RPMI8226 (cell line): Measurements from ENCODE around the gene SNX4.
A peak's percentile ranks its signal among the peaks of the same experiment; 100 is the strongest.
"Not testable (repeated sequence)": the region's sequence is repeated elsewhere in the genome, so short reads cannot be mapped to it uniquely, and the experiment has no call there.

Experiments used
- DNase-seq: peaks from one replicate; pipeline ENCODE4 v3.0.0-alpha.2; 2015

SNX4 gene

DNA sequence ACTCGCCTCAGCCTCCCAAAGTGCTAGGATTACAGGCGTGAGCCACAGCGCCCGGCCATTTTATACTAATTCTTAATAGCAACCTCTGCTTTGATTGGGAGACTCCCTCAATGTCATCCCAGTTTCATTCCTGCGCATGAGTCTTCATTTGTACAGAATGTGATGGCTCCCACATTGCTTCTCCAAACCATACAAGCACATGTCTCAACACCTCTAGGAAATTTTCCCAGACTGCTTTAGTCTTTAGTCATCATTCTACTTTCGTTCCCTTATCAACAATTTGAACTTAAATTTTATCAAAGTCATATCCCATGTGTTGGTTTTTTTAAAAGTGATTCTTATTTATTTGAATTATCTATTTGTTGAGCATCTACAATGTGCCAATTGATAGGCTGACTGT lies 58.1 kb downstream of the SNX4 start:
- DNase-seq, result no peak

DNA sequence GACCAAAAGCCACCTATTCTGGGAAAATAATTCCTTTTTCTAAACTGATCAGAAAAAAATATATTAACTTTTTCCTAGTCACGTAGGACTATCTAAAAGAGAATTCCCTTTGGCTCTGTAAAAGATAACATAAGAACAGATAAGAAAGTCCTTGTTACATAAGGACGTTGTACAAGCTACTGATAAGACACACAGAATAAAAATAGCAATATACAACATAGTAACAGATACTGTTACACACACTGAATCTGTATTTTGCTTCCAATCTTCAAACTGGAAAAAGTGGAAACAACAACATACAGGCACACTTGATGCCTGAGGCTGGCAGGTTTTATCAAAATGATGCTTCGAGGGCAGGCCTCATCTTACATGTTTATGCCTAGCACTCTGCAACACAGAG lies 59.8 kb downstream of the SNX4 start:
- DNase-seq, result no peak

DNA sequence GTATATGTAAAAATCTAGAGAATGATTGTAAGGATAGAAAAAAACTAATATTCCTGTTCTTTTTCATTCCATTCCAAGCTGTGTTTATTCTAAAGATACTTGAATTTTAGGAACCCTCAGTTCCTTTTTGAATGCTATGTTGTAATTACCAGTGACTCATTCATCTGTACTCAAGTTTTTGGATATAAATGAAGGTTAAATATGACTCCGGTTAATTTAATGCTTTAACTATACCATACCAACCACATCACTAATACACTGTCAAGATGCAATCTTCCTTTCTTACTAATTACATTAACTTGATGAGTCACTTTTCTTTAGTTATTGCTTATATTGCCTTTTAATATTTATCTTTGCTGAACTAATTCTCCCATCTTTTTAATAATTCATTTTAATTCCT lies 76.1 kb downstream of the SNX4 start:
- no peak for DNase-seq

DNA sequence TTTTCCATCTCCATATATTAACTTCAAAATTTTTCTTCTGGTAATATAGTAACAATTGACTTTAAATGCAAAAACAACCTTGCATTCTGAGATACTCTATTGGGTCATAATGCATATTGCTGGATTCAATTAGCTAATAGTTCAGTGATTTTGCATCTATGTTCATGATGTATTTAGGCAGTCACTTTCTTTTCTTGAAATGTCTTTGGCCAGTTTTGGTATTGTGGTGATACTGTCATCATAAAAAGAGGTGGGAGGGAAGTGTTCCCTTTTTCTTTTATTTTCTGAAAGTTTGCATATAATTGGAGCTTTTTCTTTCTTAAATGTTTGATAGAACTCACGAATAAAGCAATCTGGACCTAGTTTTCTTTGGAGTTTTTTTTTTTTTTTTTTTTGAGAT lies 77.5 kb downstream of the SNX4 start:
- no peak for DNase-seq

DNA sequence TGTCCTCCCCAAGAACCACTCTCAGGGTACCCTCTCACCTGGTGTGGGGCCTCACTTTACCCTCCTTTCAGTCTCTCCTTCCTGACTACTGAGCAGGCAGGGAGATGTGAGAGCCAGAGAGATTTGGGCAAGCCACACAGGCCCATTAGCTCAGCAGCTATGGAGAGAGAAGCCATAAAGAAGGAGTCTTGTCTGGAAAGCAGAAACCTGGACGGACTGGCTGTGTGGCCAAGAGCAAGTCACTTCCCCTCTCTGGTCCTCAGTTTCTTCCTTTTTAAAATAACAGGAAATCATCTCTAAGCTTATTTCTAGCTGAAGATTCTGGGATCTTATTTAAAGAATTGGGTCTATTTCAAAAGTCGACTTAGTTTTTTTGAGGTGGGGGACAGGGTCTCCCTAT lies 79.0 kb downstream of the SNX4 start:
- DNase-seq, result no peak

DNA sequence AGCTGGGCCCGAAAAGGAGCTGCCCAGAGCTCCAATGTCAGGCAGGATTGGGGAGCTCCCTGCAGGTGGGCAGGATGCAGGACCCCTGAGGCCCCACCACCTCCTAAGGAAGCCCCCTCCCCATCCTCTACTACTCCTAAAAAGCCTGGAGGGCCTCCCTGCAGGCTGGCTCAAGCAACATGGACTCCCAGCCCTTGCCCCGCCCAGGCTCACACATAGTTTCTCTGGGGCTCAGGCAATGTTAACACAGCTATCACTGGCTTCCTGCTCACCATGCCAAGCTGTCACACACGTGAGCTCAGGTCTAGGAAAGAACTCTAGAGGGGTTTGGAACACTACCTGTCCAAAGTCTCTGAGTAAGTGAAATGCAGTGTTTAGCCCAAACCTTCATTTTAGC lies 79.4 kb downstream of the SNX4 start:
- peak; percentile 17 for DNase-seq

DNA sequence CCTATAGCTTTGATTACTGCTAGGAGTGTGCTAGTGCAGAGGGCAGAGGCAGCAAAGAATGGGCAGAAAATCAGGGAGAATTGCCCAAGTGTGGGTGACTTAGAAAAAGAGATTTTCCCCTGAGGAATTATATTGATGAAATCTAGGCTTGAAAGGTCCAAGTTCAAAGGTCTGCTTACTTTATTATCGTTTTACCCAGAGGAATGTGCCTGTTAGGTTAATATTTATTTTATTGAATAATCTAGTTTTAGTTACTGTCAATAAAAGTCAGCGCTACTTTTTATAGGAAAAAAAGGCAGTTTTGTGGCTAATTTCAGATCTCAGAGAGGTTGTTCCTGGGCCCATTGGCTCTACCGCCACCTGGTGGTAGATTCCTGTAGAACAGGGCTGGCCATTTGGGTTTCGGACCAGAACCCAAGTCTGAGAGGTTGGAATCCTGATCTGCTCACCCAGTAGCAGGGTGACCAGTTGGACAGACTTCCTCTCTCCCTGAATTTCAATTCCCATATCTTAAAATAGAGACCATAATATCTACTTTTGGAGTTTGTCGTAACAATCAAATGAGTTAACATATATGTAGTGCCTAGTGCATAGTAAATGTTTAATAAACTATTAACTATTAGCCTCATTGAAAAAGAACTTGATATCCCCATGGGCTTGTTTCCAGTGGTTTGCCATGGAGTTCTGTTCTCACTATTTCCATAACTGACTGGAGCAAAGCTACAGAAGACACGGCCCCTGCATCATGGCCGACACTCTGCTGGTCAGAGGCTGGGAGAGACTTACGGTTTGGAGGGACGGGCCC lies 82.2 kb downstream of the SNX4 start:
- peak; percentile 61 for DNase-seq

DNA sequence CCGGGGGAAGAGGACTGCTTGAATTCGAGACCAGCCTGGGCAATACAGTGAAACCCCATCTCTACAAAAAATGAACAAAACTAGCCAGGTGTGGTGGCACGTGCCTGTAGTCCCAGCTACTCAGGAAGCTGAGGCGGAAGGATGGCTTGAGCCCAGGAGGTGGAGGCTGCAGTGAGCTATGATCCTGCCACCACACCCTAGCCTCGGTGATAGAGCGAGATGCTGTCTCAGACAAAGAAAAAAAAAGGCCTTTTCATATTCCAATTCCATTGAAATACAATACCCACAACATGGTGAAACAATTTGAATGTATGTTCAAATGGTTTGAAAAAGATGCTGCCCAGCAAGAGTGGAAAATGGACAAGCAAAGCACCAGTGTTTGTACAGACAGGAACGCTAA lies 83.1 kb downstream of the SNX4 start:
- DNase-seq, result no peak

DNA sequence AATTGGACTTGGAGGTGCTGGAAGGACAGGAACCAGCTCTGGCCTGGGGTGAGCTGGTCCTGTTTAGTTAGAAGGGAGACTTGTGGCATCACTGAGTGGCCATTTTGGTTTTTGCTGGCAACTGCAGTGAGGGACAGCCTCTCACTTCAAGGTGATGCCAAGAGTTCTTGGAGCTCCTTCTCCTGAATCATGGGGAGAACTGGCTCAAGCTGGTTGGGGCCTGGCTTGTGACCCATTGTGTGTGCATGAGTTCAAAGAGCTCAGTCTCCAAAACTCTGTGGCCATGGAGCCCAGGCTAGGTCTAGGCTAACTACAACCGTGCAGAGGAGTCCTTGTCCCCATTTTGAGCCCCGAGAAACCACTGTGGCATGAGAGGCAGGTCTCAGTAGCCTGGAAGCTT lies 84.8 kb downstream of the SNX4 start:
- DNase-seq, result no peak

DNA sequence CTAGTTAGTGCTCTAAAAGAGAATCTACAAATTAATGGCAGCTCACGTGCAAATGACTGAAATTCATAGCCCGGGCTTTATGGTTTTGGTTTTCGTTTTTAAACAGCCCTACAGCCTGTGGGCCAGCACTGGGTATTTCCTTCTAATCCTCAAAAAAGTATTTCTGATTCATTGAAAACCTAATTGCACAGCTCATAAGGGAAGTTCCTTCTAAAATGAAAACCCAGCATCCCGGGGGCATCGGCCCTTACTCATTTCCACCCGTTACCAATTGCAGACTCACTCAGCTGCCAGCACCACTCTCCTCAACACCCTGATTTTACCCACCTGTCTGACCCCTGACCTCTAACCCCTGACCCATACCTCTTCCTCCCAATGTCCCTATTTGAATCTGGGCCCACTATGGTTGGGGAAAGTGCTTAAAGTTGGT lies 85.4 kb downstream of the SNX4 start:
- DNase-seq, result no peak

DNA sequence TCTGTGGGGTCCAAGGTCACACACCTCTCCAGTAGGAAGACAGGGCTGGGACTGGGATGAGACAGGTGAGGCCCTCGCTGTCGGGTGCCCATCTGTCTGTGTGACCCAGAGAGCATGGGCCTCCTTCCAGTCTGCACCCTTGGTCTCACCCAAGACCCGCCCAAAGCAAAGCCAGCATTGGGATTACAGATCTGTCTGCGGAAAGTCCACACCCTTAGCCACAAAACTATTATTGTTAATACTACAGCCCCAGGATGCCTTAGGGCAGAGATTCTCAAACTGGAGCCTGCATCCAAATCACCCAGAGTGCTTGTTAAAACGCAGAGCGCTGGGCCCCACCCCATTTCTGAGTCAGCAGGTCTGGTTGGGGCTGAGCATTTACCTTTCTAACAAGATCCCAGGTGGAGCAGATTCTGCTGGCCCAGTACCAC lies 86.4 kb downstream of the SNX4 start:
- no peak for DNase-seq

DNA sequence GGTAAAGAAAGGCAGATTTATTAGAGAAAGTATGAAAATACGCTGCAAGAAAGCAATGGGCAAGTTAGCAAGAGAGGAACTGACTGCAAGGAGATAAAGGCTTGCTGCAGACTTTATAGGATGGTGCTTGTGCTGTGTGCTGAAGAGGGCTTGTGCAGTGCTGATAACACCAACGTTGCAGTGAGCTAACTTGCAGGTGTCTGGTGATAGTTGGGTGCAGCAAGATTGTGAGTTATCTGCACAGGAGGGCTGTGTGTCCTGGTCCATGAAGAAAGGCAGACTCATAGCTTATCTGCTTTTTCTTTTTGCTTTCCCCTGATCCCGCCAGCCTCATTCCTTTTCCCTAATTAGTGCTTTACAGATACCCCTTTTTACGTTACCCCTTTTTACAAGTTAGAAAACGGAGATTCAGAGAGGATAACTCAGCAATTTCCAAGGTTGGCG lies 86.9 kb downstream of the SNX4 start:
- no peak for DNase-seq

DNA sequence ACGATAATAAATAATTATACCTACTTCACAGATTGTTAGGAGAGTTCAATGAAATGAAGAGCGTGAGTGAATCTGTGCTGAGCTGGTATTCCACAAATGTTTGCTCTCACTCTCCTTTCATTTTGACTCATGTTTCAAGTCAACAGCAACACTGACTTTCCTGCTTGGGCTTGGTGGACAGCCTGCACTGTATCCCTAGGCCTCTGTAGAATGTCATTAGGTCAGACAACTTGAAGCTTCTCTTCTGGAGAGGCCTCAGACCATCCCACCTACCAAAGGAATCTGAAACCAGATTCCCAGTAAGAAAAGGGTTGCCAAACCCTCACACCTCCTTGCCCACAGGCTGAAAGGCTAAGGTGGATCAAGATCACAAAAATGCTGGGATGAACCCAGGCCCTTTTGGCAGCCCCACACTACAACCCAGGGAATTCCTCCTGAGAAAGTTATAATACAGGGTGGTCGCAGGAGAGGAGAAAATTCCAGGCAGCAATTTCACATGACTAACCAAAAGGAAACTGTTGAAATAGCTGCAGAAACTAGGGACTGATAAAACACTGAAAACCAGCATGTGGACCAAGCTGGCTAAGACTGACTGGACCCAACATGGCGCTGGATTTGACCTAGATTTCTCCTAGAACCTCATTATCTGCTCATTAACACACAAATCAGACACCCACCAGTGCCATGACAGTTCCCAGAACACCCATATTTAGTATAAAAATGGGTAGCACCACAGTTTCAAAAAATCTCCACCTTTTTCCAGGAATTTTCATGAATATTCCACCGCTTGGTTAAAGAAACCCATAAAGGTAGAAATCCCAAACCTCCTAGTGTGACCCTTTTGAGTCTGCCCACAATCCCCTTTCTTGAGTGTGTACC lies 87.9 kb downstream of the SNX4 start:
- no peak for DNase-seq

DNA sequence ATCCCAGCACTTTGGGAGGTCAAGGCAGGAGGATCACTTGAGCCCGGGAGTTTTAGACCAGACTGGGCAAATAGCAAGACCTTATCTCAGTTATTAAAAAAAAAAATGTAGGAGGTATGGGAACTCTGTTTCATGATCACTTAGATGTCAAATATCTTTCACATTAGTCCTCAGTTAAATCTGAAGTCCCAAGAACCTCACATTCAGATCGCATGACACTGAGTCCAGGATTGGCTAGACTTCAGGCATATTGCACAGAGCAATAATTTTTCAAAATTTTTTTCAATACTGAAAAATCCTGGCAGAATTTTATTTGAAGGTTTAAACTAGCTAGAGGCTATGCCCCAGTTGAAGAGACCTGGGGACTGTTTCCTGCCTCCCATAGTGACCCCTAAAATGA lies 88.6 kb downstream of the SNX4 start:
- DNase-seq, result no peak

DNA sequence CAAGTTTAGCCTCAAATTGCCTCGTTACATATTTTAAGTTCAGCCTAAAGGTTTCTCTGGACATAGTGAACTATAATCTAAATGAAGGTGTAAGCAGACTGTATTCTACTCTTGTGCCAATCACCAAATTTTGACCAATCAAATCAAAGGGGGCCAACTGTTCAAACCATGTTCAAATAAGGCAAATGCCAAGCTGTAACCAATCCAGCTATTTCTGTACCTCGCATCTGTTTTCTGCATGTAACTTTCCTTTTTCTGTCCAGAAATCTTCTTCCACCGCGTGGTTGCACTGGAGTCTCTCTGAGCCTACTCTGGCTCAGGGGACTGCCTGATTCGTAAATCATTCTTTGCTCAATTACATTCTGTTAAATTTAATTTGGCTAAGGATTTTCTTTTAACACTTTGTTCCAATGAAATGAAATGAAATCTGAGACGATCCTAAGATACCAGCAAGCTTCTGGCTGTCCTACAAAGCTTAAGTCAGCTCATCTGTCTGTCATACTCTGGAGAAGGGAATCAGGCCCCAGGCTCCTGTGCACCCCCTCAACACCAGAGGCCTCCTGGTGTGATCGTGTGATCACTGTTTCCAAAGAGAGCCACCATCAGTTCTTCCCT lies 91.7 kb downstream of the SNX4 start:
- no peak for DNase-seq

DNA sequence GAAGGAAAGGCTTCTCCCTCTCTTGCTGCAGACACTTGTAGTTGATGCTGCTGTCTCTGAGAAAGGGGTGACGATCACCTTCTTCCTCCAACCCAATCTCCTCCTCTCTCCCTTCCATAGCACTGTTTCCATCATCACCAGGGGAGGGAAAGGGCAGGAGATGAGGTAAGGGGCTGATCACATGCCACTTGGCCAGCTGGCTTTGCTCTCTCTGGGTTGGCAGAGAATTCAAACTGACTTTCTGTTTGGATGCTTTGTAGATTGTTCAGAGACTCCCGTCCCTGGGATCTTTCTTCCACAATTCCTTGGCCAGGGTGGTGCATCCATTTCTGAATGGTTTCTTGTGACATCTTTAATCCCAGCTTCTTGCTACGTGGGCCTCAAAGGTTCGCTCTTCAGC lies 101.7 kb downstream of the SNX4 start:
- no peak for DNase-seq

DNA sequence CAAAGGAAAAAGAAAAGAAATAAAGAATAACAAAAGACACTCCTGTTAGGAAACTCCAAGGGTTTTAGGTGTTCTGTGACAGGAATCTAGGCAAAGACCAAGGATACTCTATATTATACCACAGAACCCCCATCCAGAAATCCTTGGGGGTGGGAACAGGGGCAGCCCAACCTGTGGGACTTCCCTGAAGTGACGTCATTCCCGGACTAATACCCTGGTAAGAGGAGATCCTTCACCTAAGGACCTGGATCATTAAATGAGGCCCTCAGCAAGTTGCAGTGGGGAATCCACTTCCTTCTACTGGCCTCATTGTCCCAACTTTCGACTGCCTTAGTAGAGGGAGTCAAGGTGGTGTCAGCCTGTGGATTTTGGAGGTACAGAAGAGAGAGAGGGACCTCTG lies 103.8 kb downstream of the SNX4 start:
- DNase-seq, result no peak

DNA sequence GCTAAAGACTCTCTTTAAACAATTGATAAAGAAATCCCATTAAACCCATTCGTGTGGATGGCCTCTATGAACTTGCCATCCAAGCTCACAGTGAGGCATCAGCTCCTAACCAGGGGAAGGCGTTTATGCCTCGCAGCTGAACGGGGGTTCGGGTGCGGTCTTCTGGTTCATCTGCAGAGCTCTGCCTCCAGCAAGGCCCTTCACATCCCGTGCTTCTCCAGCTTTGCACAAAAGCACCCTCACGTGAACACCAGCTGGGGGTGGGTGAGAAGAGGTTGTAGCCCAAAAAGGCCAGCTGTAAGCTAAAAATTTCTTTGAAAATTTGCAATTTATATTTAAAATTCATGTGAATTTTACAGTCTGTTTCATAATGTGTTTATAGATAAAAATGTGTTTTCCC lies 105.3 kb downstream of the SNX4 start:
- DNase-seq, result no peak

DNA sequence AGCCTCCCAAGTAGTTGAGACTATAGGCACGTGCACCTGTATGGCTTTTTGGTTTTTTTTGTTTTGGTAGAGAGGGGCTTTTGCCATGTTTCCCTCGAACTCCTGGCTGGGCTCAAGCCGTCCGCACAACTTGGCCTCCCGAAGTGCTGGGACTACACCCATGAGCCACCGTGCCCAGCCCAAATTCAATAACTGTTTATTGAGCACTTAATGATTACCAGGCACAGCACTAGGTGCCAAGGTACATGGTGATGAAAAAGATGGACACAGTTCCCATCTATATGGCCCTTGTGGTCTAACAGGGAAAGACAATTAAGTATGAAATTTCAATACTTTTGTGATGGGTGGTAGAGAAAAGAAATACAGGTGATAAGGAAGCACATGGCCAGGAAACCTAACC lies 109.1 kb downstream of the SNX4 start:
- no peak for DNase-seq

DNA sequence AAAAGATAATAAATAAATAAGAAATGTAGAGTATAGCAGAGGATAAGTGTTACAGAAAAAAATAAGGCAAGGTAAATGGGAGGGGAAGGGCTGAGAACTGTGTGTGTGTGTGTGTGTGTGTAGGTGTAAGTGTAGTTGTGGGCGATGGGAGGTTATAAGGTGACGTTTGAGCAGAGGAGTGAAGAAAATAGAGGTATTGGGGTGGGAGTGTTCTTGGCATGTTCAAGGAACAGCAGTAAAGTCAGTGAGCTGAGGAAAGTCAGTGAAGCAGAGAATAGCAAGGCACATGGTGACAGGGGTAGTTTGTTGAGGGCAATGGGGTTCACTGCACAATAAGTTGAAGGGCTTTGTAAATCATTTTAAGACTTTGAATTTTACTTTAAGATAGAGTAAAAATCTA lies 113.9 kb downstream of the SNX4 start:
- DNase-seq, result no peak

DNA sequence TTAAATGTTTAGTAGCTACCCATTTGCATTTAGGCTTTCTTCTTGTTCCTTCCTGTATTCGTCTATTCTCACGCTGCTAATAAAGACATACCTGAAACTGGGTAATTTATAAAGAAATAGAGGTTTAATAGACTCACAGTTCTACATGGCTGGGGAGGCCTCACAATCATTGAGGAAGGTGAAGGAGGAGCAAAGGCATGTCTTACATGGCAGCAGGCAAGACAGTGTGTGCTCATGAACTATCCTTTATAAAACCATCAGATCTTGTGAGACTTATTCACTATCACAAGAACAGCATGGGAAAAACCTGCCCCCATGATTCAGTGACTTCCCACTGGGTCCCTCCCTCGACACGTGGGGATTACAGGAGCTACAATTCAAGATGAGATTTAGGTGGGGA lies 114.5 kb downstream of the SNX4 start:
- DNase-seq, result not testable (repeated sequence)

DNA sequence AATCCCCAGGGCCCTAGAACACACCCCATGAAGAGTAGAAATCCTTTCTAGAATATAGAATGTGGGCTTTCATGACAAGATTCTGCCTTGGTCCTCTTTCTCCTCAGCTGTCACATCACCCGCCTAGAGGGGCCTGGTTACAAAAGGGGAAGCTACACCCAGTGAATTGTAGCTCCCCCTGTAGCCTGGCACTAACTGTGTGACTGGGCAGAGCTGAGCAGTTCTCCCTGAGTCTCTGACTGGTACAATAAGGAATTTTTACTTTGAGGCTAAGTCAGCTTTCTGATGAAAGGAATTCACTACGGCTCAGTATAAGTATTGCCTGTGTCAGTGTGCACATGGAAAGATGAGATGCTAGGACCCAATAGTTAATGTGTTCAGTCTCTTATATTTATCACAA lies 116.2 kb downstream of the SNX4 start:
- no peak for DNase-seq

DNA sequence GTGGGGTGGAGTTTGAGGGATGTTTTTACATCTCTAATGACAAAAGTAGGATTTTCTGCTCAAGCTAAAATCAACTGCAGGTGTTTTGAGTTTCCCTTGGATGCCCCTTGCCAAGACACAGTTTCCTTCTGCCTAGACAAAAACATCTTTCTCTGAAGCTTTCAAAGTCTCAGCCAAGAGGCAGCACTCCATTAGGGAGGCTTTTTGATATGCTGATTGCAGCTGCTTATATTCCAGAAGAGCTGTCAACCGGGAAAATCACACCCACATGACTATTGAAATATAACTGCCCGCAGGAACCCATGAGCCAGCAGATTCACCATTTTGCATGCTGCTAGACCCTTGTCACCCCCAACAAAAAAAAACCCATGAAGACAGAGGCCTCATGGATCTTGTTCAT lies 117.4 kb downstream of the SNX4 start:
- no peak for DNase-seq

DNA sequence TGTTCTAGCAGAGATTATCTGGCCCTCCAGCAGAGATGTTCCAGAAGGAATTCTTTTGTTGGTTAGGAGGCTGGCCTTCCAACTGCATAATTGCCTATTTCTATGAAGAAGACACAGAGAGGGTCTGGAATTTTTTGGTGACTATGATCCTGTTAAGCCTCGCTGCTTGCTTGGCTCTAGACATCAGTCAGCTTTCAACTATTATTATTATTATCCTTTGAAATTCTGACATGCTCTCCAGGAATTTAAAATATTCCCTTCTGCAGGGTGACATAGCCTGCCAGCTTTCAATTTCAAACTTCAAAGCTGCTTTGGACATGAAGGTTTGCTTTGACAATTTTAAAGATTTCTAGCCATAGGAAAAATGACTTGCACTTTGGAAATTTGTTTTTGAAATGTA lies 118.6 kb downstream of the SNX4 start:
- DNase-seq, result no peak
